ENCODE measurements around the gene IFI35.
"Not testable (repeated sequence)": the region's sequence is repeated elsewhere in the genome, so short reads cannot be mapped to it uniquely, and the experiment has no call there.

DNA sequence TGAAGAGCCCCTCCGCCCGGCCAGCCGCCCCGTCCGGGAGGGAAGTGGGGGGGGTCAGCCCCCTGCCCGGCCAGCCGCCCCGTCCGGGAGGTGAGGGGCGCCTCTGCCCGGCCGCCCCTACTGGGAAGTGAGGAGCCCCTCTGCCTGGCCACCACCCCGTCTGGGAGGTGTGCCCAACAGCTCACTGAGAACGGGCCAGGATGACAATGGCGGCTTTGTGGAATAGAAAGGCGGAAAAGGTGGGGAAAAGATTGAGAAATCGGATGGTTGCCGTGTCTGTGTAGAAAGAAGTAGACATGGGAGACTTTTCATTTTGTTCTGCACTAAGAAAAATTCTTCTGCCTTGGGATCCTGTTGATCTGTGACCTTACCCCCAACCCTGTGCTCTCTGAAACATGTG lies 33.3 kb upstream of the IFI35 start:
- not testable (repeated sequence) for TF ChIP-seq CREB1 (CRISPR knock-in tag; IDR thresholded peaks at IDR 0.05); CTCF (IDR thresholded peaks at IDR 0.05); ATF1 (CRISPR knock-in tag; IDR thresholded peaks at IDR 0.05); GRHL2 (CRISPR knock-in tag; IDR thresholded peaks at IDR 0.05; ENCODE audit: insufficient replicate concordance, severe bottlenecking); ZNF416 (CRISPR knock-in tag; IDR thresholded peaks at IDR 0.05); CBFB (CRISPR knock-in tag; IDR thresholded peaks at IDR 0.05; ENCODE audit: low read depth); MLX (CRISPR knock-in tag; IDR thresholded peaks at IDR 0.05); ESRRA (CRISPR knock-in tag; IDR thresholded peaks at IDR 0.05; ENCODE audit: borderline replicate concordance); NFYB (CRISPR knock-in tag; conservative IDR thresholded peaks at IDR 0.05; ENCODE audit: low read depth)
- TF ChIP-seq, protein P1, sequence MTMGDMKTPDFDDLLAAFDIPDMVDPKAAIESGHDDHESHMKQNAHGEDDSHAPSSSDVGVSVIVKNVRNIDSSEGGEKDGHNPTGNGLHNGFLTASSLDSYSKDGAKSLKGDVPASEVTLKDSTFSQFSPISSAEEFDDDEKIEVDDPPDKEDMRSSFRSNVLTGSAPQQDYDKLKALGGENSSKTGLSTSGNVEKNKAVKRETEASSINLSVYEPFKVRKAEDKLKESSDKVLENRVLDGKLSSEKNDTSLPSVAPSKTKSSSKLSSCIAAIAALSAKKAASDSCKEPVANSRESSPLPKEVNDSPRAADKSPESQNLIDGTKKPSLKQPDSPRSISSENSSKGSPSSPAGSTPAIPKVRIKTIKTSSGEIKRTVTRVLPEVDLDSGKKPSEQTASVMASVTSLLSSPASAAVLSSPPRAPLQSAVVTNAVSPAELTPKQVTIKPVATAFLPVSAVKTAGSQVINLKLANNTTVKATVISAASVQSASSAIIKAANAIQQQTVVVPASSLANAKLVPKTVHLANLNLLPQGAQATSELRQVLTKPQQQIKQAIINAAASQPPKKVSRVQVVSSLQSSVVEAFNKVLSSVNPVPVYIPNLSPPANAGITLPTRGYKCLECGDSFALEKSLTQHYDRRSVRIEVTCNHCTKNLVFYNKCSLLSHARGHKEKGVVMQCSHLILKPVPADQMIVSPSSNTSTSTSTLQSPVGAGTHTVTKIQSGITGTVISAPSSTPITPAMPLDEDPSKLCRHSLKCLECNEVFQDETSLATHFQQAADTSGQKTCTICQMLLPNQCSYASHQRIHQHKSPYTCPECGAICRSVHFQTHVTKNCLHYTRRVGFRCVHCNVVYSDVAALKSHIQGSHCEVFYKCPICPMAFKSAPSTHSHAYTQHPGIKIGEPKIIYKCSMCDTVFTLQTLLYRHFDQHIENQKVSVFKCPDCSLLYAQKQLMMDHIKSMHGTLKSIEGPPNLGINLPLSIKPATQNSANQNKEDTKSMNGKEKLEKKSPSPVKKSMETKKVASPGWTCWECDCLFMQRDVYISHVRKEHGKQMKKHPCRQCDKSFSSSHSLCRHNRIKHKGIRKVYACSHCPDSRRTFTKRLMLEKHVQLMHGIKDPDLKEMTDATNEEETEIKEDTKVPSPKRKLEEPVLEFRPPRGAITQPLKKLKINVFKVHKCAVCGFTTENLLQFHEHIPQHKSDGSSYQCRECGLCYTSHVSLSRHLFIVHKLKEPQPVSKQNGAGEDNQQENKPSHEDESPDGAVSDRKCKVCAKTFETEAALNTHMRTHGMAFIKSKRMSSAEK (CRISPR knock-in tag; IDR thresholded peaks at IDR 0.05; ENCODE audit: borderline replicate concordance), result not testable (repeated sequence)
- TF ChIP-seq, protein P2, sequence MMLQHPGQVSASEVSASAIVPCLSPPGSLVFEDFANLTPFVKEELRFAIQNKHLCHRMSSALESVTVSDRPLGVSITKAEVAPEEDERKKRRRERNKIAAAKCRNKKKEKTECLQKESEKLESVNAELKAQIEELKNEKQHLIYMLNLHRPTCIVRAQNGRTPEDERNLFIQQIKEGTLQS (CRISPR knock-in tag; conservative IDR thresholded peaks at IDR 0.05), result not testable (repeated sequence)
- TF ChIP-seq, protein P3, sequence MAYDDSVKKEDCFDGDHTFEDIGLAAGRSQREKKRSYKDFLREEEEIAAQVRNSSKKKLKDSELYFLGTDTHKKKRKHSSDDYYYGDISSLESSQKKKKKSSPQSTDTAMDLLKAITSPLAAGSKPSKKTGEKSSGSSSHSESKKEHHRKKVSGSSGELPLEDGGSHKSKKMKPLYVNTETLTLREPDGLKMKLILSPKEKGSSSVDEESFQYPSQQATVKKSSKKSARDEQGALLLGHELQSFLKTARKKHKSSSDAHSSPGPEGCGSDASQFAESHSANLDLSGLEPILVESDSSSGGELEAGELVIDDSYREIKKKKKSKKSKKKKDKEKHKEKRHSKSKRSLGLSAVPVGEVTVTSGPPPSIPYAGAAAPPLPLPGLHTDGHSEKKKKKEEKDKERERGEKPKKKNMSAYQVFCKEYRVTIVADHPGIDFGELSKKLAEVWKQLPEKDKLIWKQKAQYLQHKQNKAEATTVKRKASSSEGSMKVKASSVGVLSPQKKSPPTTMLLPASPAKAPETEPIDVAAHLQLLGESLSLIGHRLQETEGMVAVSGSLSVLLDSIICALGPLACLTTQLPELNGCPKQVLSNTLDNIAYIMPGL (CRISPR knock-in tag; IDR thresholded peaks at IDR 0.05), result not testable (repeated sequence)
- TF ChIP-seq, protein P4, sequence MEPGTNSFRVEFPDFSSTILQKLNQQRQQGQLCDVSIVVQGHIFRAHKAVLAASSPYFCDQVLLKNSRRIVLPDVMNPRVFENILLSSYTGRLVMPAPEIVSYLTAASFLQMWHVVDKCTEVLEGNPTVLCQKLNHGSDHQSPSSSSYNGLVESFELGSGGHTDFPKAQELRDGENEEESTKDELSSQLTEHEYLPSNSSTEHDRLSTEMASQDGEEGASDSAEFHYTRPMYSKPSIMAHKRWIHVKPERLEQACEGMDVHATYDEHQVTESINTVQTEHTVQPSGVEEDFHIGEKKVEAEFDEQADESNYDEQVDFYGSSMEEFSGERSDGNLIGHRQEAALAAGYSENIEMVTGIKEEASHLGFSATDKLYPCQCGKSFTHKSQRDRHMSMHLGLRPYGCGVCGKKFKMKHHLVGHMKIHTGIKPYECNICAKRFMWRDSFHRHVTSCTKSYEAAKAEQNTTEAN (CRISPR knock-in tag; IDR thresholded peaks at IDR 0.05), result not testable (repeated sequence)

Data from WTC11 (cell line).